Bronchial epithelial cell (primary cell): ENCODE data around the gene AQP5. TPM values are rescaled to one million over a fixed set of nuclear protein-coding genes. Genes with fewer than 3 reads are reported as not detected.
"Not testable (repeated sequence)": the region's sequence is repeated elsewhere in the genome, so short reads cannot be mapped to it uniquely, and the experiment has no call there.

Experiments
- DNase-seq: peaks from one replicate; pipeline ENCODE4 v3.0.0-alpha.2; 2010; ENCODE audit warnings: low read depth
- FAIRE-seq: peaks from 2 replicates; lab custom pipeline; 2011; peaks lifted over from hg19 to GRCh38; lab: Jason Lieb, UNC
- H3K27me3 ChIP-seq: 2 replicates; pipeline ENCODE4 v1.5.1; 2011; ENCODE audit warnings: low read length; ENCODE audit not compliant: control insufficient read depth, insufficient read depth
- H3K36me3 ChIP-seq: 2 replicates; pipeline ENCODE4 v1.5.1; 2011; ENCODE audit warnings: low read length; ENCODE audit not compliant: control insufficient read depth, insufficient read depth
- H3K4me3 ChIP-seq: 2 replicates; pipeline ENCODE4 v1.5.1; 2011; ENCODE audit warnings: mild to moderate bottlenecking, low read depth, low read length, control low read depth
- CTCF ChIP-seq: IDR thresholded peaks from 2 replicates; pipeline ENCODE4 v1.5.1; 2011; ENCODE audit warnings: mild to moderate bottlenecking, moderate library complexity, low read length, control low read depth, inconsistent platforms; ENCODE audit not compliant: insufficient read depth, severe bottlenecking
- total RNA-seq: library from RNA; depleted of rRNA; stranded (reverse); fragments of >200 nt; gene quantifications from 2 replicates; pipeline ENCODE4 v1.2.1, GENCODE V29; 2014

The AQP5 gene
- total RNA-seq, 1 donor from 2014 or later = 1.3 TPM

- no peaks in the 10 kb centered on the region for H3K27me3 ChIP-seq
- no peak for TF ChIP-seq CTCF
- FAIRE-seq (no peak), DNase-seq (no peak)
- no peak overlapping the region for H3K4me3 ChIP-seq
- H3K36me3 ChIP-seq = no peaks in the 10 kb centered on the region
Measured at GRCh38 chr12:49987625-49988303, 26.1 kb downstream of the AQP5 start.

- not testable (repeated sequence) for H3K4me3 ChIP-seq, FAIRE-seq, DNase-seq, H3K36me3 ChIP-seq, H3K27me3 ChIP-seq
Measured at GRCh38 chr12:49989400-49989799, 27.7 kb downstream of the AQP5 start.

- DNase-seq (peak; percentile 71), FAIRE-seq (no peak)
- H3K36me3 ChIP-seq = no peaks in the 10 kb centered on the region
- no peak for TF ChIP-seq CTCF
- no peak overlapping the region for H3K4me3 ChIP-seq
- H3K27me3 ChIP-seq = no peaks in the 10 kb centered on the region
Measured at GRCh38 chr12:49990273-49990672, 28.6 kb downstream of the AQP5 start.

- FAIRE-seq (no peak), DNase-seq (no peak)
- H3K36me3 ChIP-seq = peaks cover 2% of the 10 kb centered on the region
- TF ChIP-seq CTCF = no peak
- no peak overlapping the region for H3K4me3 ChIP-seq
- H3K27me3 ChIP-seq = no peaks in the 10 kb centered on the region
Measured at GRCh38 chr12:49998453-49998852, 36.8 kb downstream of the AQP5 start.

- H3K27me3 ChIP-seq = no peaks in the 10 kb centered on the region
- H3K36me3 ChIP-seq = peaks cover 3% of the 10 kb centered on the region
- DNase-seq (no peak), FAIRE-seq (no peak)
- no peak overlapping the region for H3K4me3 ChIP-seq
- TF ChIP-seq CTCF = no peak
Measured at GRCh38 chr12:50003595-50003994, 41.9 kb downstream of the AQP5 start.

GRCh38 chr12:50004696-50005095 lies 43.0 kb downstream of the AQP5 start:
- no peak overlapping the region for H3K4me3 ChIP-seq
- H3K36me3 ChIP-seq = peaks cover 3% of the 10 kb centered on the region
- H3K27me3 ChIP-seq = no peaks in the 10 kb centered on the region
- FAIRE-seq (no peak), DNase-seq (no peak)
- TF ChIP-seq CTCF = no peak
